Progenitor cell of endocrine pancreas (in vitro differentiated cells): Measurements from ENCODE around the gene ADAMTS10. TPM values are rescaled to one million over a fixed set of nuclear protein-coding genes. Genes with fewer than 3 reads are reported as not detected.
"Not testable (repeated sequence)": the region's sequence is repeated elsewhere in the genome, so short reads cannot be mapped to it uniquely, and the experiment has no call there.

Experiments
- DNase-seq: peaks from one replicate; pipeline ENCODE4 v3.0.0; 2021; ENCODE audit warnings: low spot score; ENCODE audit not compliant: unreplicated experiment
- H3K27ac Mint-ChIP-seq: 2 replicates; pipeline ENCODE4 v1.8.0; 2021; ENCODE audit warnings: mild to moderate bottlenecking, moderate library complexity, mixed read lengths
- H3K27me3 Mint-ChIP-seq: 2 replicates; pipeline ENCODE4 v1.8.0; 2021; ENCODE audit warnings: mixed read lengths
- H3K36me3 Mint-ChIP-seq: 2 replicates; pipeline ENCODE4 v1.8.0; 2022; ENCODE audit warnings: mixed read lengths; ENCODE audit not compliant: insufficient read depth
- H3K4me1 Mint-ChIP-seq: 2 replicates; pipeline ENCODE4 v1.8.0; 2021; ENCODE audit warnings: low read depth, mixed read lengths
- H3K4me3 Mint-ChIP-seq: 2 replicates; pipeline ENCODE4 v1.8.0; 2021; ENCODE audit warnings: low read depth, mild to moderate bottlenecking, moderate library complexity, mixed read lengths
- H3K9me3 Mint-ChIP-seq: 2 replicates; pipeline ENCODE4 v1.8.0; 2021; ENCODE audit warnings: low read depth, mixed read lengths
- total RNA-seq: library from RNA; stranded (reverse); gene quantifications from 2 replicates; pipeline ENCODE4 v1.2.1, GENCODE V29; 2021
- TF ChIP-seq, protein P1 (sequence below): fragments of 200-600 bp; sonication (generic); IDR thresholded peaks from one replicate; pipeline ENCODE4 v1.5.0; 2021; ENCODE audit warnings: antibody characterized with exemption, mild to moderate bottlenecking; ENCODE audit not compliant: unreplicated experiment

The ADAMTS10 gene
- total RNA-seq, 1 donor from 2014 or later, result 53.0 TPM

DNA sequence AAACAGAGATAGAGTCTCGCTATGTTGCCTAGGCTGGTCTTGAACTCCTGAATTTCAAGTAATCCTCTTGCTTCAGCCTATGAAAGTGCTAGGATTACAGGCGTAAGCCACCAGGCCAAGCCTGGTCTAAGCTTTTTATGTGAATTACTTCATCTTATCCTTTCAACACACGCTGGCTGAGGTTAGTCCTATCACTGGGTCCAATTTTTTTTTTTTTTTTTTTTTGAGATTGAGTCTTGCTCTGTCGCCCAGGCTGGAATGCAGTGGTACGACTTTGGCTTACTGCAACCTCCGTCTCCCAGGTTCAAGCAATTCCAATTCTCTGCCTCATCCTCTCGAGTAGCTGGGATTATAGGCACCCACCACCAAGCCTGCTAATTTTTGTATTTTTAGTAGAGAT lies 43.7 kb downstream of the ADAMTS10 start:
- TF ChIP-seq, protein P1, sequence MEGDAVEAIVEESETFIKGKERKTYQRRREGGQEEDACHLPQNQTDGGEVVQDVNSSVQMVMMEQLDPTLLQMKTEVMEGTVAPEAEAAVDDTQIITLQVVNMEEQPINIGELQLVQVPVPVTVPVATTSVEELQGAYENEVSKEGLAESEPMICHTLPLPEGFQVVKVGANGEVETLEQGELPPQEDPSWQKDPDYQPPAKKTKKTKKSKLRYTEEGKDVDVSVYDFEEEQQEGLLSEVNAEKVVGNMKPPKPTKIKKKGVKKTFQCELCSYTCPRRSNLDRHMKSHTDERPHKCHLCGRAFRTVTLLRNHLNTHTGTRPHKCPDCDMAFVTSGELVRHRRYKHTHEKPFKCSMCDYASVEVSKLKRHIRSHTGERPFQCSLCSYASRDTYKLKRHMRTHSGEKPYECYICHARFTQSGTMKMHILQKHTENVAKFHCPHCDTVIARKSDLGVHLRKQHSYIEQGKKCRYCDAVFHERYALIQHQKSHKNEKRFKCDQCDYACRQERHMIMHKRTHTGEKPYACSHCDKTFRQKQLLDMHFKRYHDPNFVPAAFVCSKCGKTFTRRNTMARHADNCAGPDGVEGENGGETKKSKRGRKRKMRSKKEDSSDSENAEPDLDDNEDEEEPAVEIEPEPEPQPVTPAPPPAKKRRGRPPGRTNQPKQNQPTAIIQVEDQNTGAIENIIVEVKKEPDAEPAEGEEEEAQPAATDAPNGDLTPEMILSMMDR, result no peak
- Mint-ChIP-seq H3K4me3 (no peak overlapping the region), H3K9me3 (no peaks in the 10 kb centered on the region), H3K27ac (no peak overlapping the region), H3K27me3 (no peaks in the 10 kb centered on the region), H3K36me3 (no peaks in the 10 kb centered on the region), H3K4me1 (no peaks in the 10 kb centered on the region)
- DNase-seq, result no peak

DNA sequence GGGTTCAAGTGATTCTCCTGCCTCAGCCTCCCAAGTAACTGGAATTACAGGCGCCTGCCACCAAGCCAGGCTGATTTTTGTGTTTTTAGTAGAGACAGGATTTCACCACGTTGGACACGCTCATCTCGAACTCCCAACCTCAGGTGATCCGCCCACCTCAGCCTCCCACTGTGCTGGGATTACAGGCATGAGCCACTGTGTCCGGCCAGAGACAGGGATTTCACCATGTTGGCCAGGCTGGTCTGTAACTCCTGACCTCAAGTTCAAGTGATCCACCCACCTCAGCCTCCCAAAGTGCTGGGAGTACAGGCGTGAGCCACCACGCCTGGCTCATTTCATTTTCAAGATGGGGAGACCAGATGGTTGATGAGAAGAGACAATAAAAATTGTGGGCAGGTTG lies 45.6 kb downstream of the ADAMTS10 start:
- not testable (repeated sequence) for H3K36me3 Mint-ChIP-seq, H3K4me3 Mint-ChIP-seq, H3K27me3 Mint-ChIP-seq, H3K9me3 Mint-ChIP-seq, H3K4me1 Mint-ChIP-seq, DNase-seq
- H3K27ac Mint-ChIP-seq, result peak overlapping the region; percentile 7

- TF ChIP-seq, protein P1, result no peak
- H3K4me1 Mint-ChIP-seq, result no peaks in the 10 kb centered on the region
- no peak for DNase-seq
- no peaks in the 10 kb centered on the region for H3K27me3 Mint-ChIP-seq
- no peaks in the 10 kb centered on the region for H3K9me3 Mint-ChIP-seq
- no peak overlapping the region for H3K4me3 Mint-ChIP-seq
- no peak overlapping the region for H3K27ac Mint-ChIP-seq
- no peaks in the 10 kb centered on the region for H3K36me3 Mint-ChIP-seq
Observed at GRCh38 chr19:8561075-8561764, 49.3 kb downstream of the ADAMTS10 start.

DNA sequence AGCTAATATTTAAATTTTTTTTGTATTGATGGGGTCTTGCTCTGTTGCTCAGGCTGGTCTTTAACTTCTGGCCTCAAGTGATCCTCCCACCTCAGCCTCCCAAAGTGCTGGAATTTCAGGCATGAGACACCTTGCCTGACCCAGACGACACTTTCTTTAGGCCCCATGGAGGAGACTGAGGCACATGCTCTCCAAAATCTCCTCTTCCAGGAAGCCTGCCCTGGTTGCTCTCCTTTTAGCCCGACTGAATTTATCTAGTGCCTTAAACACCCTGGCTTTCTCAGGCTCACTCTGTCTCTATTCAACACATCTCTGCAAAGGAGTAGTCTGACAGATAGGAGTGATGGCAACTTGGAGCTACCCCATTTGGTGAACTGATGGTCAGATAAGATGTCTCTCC lies 52.2 kb downstream of the ADAMTS10 start:
- Mint-ChIP-seq H3K4me1 (peaks cover 1% of the 10 kb centered on the region), H3K4me3 (no peak overlapping the region), H3K36me3 (no peaks in the 10 kb centered on the region), H3K9me3 (no peaks in the 10 kb centered on the region), H3K27ac (no peak overlapping the region), H3K27me3 (no peaks in the 10 kb centered on the region)
- TF ChIP-seq, protein P1, result no peak
- no peak for DNase-seq

- TF ChIP-seq, protein P1, result no peak
- no peaks in the 10 kb centered on the region for H3K27me3 Mint-ChIP-seq
- no peaks in the 10 kb centered on the region for H3K36me3 Mint-ChIP-seq
- no peak overlapping the region for H3K27ac Mint-ChIP-seq
- H3K4me3 Mint-ChIP-seq, result no peak overlapping the region
- H3K4me1 Mint-ChIP-seq, result peaks cover 1% of the 10 kb centered on the region
- DNase-seq, result no peak
- no peaks in the 10 kb centered on the region for H3K9me3 Mint-ChIP-seq
Observed at GRCh38 chr19:8557642-8558238, 52.8 kb downstream of the ADAMTS10 start.

- H3K4me3 Mint-ChIP-seq, H3K9me3 Mint-ChIP-seq, H3K36me3 Mint-ChIP-seq, H3K27ac Mint-ChIP-seq, H3K4me1 Mint-ChIP-seq, DNase-seq, H3K27me3 Mint-ChIP-seq: not testable (repeated sequence)
Observed at GRCh38 chr19:8553729-8554128, 56.8 kb downstream of the ADAMTS10 start.
